ENCODE data around the gene ST8SIA4. TPM values are rescaled to one million over a fixed set of nuclear protein-coding genes. Genes with fewer than 3 reads are reported as not detected.

Gene ST8SIA4
- total RNA-seq, 1 experiment from 2014 or later, result 0.47 TPM

DNA sequence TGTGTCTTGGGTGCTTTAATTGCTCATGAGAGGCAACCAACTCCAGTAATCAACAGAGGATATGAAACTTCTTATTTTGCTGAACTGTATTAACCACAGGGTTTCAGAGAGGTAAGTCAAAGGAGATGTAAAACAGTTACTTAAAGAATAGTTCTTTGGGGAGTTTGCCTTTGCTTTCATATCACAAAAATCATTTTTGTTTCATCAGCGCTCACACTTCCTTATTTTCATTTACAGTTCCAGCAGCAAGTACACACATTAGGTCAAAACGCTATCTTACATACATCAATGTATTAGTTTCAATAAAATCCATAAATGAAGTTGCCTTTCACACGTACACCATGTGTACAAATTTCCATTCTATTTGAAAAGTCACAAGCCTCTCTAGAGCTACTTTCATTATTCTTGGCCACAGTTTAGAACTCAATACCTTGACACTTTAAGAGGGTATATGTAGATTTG lies 50.1 kb downstream of the ST8SIA4 start:
- no peak for DNase-seq (ENCODE audit: low spot score)
- H3K36me3 ChIP-seq (ENCODE audit: insufficient read depth, low read length, poor library complexity, severe bottlenecking), result no peaks in the 10 kb centered on the region
- CTCF ChIA-PET, result no interaction called here
- no peak overlapping the region for H3K27ac ChIP-seq (ENCODE audit: low read depth, low read length, poor library complexity, severe bottlenecking)
- H3K4me3 ChIP-seq (ENCODE audit: low read depth, low read length, poor library complexity, severe bottlenecking), result no peak overlapping the region
- peaks cover 5% of the 10 kb centered on the region for H3K4me1 ChIP-seq (ENCODE audit: insufficient read depth, low read length, poor library complexity, severe bottlenecking)
- no peaks in the 10 kb centered on the region for H3K27me3 ChIP-seq (replicated peaks; ENCODE audit: insufficient read depth, low read depth, low read length, poor library complexity)
- H3K9me3 ChIP-seq (ENCODE audit: low read depth, low read length, poor library complexity, severe bottlenecking), result no peaks in the 10 kb centered on the region
- TF ChIP-seq, protein P1, sequence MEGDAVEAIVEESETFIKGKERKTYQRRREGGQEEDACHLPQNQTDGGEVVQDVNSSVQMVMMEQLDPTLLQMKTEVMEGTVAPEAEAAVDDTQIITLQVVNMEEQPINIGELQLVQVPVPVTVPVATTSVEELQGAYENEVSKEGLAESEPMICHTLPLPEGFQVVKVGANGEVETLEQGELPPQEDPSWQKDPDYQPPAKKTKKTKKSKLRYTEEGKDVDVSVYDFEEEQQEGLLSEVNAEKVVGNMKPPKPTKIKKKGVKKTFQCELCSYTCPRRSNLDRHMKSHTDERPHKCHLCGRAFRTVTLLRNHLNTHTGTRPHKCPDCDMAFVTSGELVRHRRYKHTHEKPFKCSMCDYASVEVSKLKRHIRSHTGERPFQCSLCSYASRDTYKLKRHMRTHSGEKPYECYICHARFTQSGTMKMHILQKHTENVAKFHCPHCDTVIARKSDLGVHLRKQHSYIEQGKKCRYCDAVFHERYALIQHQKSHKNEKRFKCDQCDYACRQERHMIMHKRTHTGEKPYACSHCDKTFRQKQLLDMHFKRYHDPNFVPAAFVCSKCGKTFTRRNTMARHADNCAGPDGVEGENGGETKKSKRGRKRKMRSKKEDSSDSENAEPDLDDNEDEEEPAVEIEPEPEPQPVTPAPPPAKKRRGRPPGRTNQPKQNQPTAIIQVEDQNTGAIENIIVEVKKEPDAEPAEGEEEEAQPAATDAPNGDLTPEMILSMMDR (conservative IDR thresholded peaks at IDR 0.05; ENCODE audit: low read depth, low read length), result no peak
- TF ChIP-seq EZH2 (IDR thresholded peaks at IDR 0.05; ENCODE audit: borderline replicate concordance, low read depth, low read length, poor library complexity, severe bottlenecking), result no peak
- POLR2A ChIA-PET (ENCODE audit: low non-redundant PET), result no interaction called here
- intact Hi-C loops (cut with micrococcal nuclease; ENCODE audit: unreplicated experiment), result no loop called here
- no TSS peak for BruUV-seq (replicated peaks)

DNA sequence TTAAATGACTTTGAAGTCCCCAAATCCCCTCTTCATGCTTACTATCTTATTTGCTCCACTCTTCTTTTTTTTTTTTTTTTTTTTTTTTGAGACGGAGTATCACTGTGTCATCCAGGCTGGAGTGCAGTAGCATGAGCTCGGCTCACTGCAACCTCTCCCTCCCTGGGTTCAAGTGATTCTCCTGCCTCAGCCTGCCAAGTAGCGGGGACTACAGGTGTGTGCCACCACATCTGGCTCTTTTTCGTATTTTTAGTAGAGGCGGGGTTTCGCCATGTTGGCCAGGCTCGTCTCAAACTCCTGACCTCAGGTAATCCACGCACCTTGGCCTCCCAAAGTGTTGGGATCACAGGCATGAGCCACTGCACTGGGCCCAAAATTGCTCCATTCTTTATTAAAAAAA lies 51.0 kb downstream of the ST8SIA4 start:
- ChIA-PET POLR2A (ENCODE audit: low non-redundant PET) (no interaction called here), CTCF (no interaction called here)
- no TSS peak for BruUV-seq (replicated peaks)
- intact Hi-C loops (cut with micrococcal nuclease; ENCODE audit: unreplicated experiment), result no loop called here
- H3K27ac ChIP-seq (ENCODE audit: low read depth, low read length, poor library complexity, severe bottlenecking), result no peak overlapping the region
- H3K36me3 ChIP-seq (ENCODE audit: insufficient read depth, low read length, poor library complexity, severe bottlenecking), result no peaks in the 10 kb centered on the region
- peaks cover 3% of the 10 kb centered on the region for H3K27me3 ChIP-seq (replicated peaks; ENCODE audit: insufficient read depth, low read depth, low read length, poor library complexity)
- H3K9me3 ChIP-seq (ENCODE audit: low read depth, low read length, poor library complexity, severe bottlenecking), result no peaks in the 10 kb centered on the region
- no peak for DNase-seq (ENCODE audit: low spot score)
- no peak overlapping the region for H3K4me3 ChIP-seq (ENCODE audit: low read depth, low read length, poor library complexity, severe bottlenecking)
- H3K4me1 ChIP-seq (ENCODE audit: insufficient read depth, low read length, poor library complexity, severe bottlenecking), result peaks cover 5% of the 10 kb centered on the region
- TF ChIP-seq, protein P1 (conservative IDR thresholded peaks at IDR 0.05; ENCODE audit: low read depth, low read length), result no peak
- TF ChIP-seq EZH2 (IDR thresholded peaks at IDR 0.05; ENCODE audit: borderline replicate concordance, low read depth, low read length, poor library complexity, severe bottlenecking), result no peak

DNA sequence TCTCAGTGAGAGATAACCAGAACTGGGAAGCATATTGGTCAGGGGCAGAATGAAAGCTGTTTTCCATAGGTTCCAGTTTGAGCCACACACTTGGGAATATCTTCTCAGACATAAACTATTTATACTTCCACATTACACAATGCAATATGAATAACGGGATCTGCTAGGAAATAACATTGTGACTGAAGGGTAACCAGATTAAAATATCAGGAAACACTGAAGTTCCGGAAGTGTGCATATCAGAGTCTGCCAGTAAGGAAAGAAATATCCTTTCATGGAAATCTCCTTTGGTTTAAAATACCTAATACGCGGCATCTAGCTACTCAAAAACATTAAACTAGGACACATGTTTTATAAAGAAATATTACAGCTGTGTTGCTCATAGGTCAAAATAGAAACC lies 56.3 kb downstream of the ST8SIA4 start:
- BruUV-seq (replicated peaks), result no TSS peak
- peaks cover 39% of the 10 kb centered on the region for H3K27me3 ChIP-seq (replicated peaks; ENCODE audit: insufficient read depth, low read depth, low read length, poor library complexity)
- intact Hi-C loops (cut with micrococcal nuclease; ENCODE audit: unreplicated experiment), result no loop called here
- TF ChIP-seq, protein P1 (conservative IDR thresholded peaks at IDR 0.05; ENCODE audit: low read depth, low read length), result no peak
- no peak for TF ChIP-seq EZH2 (IDR thresholded peaks at IDR 0.05; ENCODE audit: borderline replicate concordance, low read depth, low read length, poor library complexity, severe bottlenecking)
- H3K9me3 ChIP-seq (ENCODE audit: low read depth, low read length, poor library complexity, severe bottlenecking), result no peaks in the 10 kb centered on the region
- H3K36me3 ChIP-seq (ENCODE audit: insufficient read depth, low read length, poor library complexity, severe bottlenecking), result no peaks in the 10 kb centered on the region
- POLR2A ChIA-PET (ENCODE audit: low non-redundant PET), result no interaction called here
- peaks cover 1% of the 10 kb centered on the region for H3K4me1 ChIP-seq (ENCODE audit: insufficient read depth, low read length, poor library complexity, severe bottlenecking)
- no peak for DNase-seq (ENCODE audit: low spot score)
- H3K27ac ChIP-seq (ENCODE audit: low read depth, low read length, poor library complexity, severe bottlenecking), result no peak overlapping the region
- CTCF ChIA-PET, result no interaction called here
- H3K4me3 ChIP-seq (ENCODE audit: low read depth, low read length, poor library complexity, severe bottlenecking), result no peak overlapping the region

Measured in A673 (cell line).